Measurements from ENCODE around the gene C3orf22. TPM values are rescaled to one million over a fixed set of nuclear protein-coding genes. Genes with fewer than 3 reads are reported as not detected.

C3orf22 gene
- total and polyA plus RNA-seq, 9 donors = 0.04 to 0.40 (median 0.21) TPM; not detected in 5

DNA sequence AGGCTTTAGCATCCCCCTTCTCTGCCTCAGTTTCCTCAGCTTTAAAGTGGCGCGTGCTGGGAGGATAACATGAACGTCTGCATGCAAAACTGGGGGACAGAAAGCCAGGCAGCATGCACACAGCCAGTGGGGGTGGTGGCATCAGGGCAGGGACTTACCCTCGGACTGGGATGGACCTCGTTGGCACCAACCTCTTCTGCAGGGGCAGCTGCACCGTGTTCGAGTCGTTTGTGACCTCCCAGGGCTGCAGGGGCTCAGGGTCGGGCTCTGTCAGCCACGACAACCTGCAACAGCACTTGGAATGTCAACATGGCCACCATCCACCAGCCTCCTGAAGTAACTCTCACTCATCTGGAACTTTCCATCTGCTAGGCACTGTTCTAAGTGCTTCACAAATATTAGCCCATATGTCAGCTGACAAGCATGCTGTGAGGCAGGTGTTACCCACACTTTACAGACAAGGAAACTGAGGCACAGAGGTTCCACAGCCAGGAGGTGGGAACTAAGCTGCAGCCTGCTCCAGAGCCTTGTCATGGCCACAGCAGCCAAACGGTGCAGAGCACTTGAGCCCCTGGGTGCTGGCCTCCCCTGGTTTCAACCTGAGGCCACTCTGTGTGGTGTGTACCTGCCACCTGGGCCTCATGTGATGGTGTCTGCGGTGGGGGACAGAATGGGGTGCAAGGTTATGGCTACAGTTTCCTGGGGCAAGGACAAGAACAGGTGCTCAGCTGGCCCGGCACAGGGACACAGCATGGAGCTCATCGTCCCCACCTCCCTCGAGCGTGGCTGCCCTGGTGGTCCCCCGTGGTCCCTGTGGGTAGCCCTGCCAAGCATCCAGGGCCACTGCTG is 6.7 kb downstream of the C3orf22 start:
- intact Hi-C loops (cut with DNase I) = no loop called here
- TF ChIP-seq, protein P1, sequence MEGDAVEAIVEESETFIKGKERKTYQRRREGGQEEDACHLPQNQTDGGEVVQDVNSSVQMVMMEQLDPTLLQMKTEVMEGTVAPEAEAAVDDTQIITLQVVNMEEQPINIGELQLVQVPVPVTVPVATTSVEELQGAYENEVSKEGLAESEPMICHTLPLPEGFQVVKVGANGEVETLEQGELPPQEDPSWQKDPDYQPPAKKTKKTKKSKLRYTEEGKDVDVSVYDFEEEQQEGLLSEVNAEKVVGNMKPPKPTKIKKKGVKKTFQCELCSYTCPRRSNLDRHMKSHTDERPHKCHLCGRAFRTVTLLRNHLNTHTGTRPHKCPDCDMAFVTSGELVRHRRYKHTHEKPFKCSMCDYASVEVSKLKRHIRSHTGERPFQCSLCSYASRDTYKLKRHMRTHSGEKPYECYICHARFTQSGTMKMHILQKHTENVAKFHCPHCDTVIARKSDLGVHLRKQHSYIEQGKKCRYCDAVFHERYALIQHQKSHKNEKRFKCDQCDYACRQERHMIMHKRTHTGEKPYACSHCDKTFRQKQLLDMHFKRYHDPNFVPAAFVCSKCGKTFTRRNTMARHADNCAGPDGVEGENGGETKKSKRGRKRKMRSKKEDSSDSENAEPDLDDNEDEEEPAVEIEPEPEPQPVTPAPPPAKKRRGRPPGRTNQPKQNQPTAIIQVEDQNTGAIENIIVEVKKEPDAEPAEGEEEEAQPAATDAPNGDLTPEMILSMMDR (IDR thresholded peaks at IDR 0.05) = no peak
- no peak for TF ChIP-seq EP300 (IDR thresholded peaks at IDR 0.05)
- no peak for TF ChIP-seq POLR2A (IDR thresholded peaks at IDR 0.05)
- no peaks in the 10 kb centered on the region for H3K27me3 ChIP-seq
- H3K4me1 ChIP-seq (ENCODE audit: insufficient read depth) = no peaks in the 10 kb centered on the region
- peak in 2 of 5 donors; percentile 5 to 21 for DNase-seq
- no peaks in the 10 kb centered on the region for H3K36me3 ChIP-seq
- no peak overlapping the region for H3K4me3 ChIP-seq
- no peaks in the 10 kb centered on the region for H3K9me3 ChIP-seq
- 42 to 61% (median 48%) methylated on average over 17 of the region's 17 CpGs for WGBS, 3 donors
- no peak overlapping the region for H3K27ac ChIP-seq

DNA sequence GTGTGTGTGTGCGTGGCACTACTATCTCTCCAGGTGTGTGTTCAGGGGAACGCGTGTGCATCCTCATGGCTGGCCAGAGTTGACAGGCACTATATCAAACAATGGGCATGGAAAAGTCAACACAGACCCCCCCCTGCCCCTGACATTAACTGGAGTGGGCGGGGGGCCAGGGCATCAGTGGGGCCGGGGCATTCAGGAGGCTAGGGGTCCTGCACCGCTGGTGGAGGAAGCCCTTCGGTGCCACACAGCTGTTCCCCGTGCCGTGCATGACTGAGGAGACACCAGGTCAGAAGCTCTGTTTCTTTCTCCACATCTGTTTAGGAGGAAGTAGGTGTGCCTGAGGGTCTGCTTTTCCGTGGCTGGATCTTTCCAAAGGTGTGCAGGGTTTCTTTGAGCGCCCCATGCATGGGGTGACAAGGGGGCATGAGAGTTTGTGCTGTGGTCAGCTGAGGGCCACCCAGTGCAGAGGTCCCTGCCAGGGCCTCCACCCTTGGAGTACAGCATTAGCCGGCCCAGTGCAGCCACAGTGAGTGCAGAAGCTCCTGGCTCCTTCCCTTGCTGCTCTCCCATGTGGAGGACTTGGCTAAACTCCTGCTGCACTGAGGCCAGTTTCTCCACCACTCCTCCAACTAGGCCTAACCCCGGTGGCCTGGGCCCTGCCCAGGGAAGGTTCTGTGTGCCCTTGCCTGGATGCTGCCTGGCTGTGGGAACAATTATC is 7.5 kb downstream of the C3orf22 start:
- H3K27me3 ChIP-seq = no peaks in the 10 kb centered on the region
- no peaks in the 10 kb centered on the region for H3K9me3 ChIP-seq
- TF ChIP-seq EP300 (IDR thresholded peaks at IDR 0.05) (no peak), POLR2A (IDR thresholded peaks at IDR 0.05) (no peak)
- TF ChIP-seq, protein P1 (IDR thresholded peaks at IDR 0.05) = no peak
- 58 to 66% (median 58%) methylated on average over 13 of the region's 13 CpGs for WGBS, 3 donors
- no peak overlapping the region for H3K27ac ChIP-seq
- DNase-seq = peak in 1 of 5 donors; percentile 38
- H3K4me1 ChIP-seq (ENCODE audit: insufficient read depth) = no peaks in the 10 kb centered on the region
- H3K36me3 ChIP-seq = no peaks in the 10 kb centered on the region
- H3K4me3 ChIP-seq = no peak overlapping the region
- intact Hi-C loops (cut with DNase I) = no loop called here

DNA sequence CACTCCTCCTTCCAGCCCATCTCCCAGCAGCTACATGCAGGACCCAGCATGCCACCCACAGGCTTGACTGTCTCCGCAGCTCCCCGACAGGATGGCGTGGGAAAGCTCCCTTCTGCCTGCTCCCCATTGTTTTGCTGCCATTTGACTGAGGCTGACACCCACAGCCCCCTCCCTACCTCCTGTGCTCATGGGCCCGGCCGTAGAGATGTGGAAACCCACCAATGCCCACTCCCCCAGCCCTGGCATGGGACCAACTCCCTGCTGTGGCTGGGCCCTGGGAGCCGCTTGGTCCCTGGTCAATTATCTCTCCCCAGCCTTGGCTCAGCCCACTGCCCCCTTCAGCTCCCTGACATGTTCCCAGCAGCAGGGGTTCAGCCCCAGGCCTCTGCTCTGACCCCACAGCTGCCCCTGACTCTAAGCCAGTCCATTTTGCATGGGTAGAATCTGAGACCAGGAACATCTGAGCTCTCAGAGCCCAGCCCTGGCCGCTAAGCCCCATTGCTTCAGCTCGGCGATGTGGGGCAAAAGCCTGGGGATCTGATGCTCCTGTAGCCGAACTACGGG is 8.2 kb downstream of the C3orf22 start:
- no peak for TF ChIP-seq POLR2A (IDR thresholded peaks at IDR 0.05)
- TF ChIP-seq, protein P1 (IDR thresholded peaks at IDR 0.05) = no peak
- no peak for TF ChIP-seq EP300 (IDR thresholded peaks at IDR 0.05)
- 85 to 87% (median 86%) methylated on average over 11 of the region's 11 CpGs for WGBS, 3 donors
- no peaks in the 10 kb centered on the region for H3K9me3 ChIP-seq
- no peak overlapping the region for H3K4me3 ChIP-seq
- H3K27me3 ChIP-seq = no peaks in the 10 kb centered on the region
- peak in 2 of 5 donors; percentile 7 to 23 for DNase-seq
- no peaks in the 10 kb centered on the region for H3K4me1 ChIP-seq (ENCODE audit: insufficient read depth)
- no peaks in the 10 kb centered on the region for H3K36me3 ChIP-seq
- no peak overlapping the region for H3K27ac ChIP-seq
- intact Hi-C loops (cut with DNase I) = no loop called here

DNA sequence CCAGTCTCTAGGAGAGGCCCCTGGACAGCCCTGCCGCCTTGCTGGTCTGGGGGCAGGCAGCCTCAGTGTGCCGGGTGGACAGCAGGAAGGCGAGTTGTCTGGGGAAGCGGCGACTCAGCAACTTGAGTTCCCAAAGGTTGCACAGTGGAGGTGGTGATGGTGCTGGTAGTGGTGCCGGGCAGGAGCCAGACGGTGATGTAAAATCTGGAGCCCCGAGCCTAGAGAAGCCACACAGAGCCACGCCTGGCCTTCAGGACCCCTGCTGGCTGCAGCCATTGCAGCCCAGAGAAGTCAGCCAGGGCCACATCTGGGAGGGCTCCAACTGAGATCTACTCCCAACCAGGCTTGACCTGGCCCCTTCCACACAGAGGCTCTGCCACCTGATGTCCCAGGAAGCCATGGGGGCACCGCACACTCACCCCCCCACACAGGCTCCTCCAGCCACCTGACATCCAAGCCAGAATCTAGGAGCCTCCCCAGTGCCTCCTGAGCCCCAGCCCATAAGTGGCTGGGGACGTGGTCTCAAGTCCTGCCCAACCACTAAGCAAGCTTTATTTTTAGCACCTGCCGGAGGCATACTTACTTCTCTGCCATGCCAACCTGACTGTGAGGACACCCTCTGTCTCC is 8.8 kb downstream of the C3orf22 start:
- TF ChIP-seq EP300 (IDR thresholded peaks at IDR 0.05) (no peak), POLR2A (IDR thresholded peaks at IDR 0.05) (no peak)
- TF ChIP-seq, protein P1 (IDR thresholded peaks at IDR 0.05) = no peak
- intact Hi-C loops (cut with DNase I) = no loop called here
- DNase-seq = peak in 2 of 5 donors; percentile 5 to 10
- 86 to 91% (median 87%) methylated on average over 12 of the region's 12 CpGs for WGBS, 3 donors
- no peaks in the 10 kb centered on the region for H3K4me1 ChIP-seq (ENCODE audit: insufficient read depth)
- no peaks in the 10 kb centered on the region for H3K36me3 ChIP-seq
- no peak overlapping the region for H3K4me3 ChIP-seq
- no peaks in the 10 kb centered on the region for H3K9me3 ChIP-seq
- no peaks in the 10 kb centered on the region for H3K27me3 ChIP-seq
- H3K27ac ChIP-seq = no peak overlapping the region

Data from ovary (tissue), 9 donors.